ENCODE results near the gene TENT4B. TPM values are rescaled to one million over a fixed set of nuclear protein-coding genes. Genes with fewer than 3 reads are reported as not detected.
A peak's percentile ranks its signal among the peaks of the same experiment; 100 is the strongest.

TENT4B gene
- total RNA-seq, 1 donor from 2014 or later = 38.1 TPM

DNA sequence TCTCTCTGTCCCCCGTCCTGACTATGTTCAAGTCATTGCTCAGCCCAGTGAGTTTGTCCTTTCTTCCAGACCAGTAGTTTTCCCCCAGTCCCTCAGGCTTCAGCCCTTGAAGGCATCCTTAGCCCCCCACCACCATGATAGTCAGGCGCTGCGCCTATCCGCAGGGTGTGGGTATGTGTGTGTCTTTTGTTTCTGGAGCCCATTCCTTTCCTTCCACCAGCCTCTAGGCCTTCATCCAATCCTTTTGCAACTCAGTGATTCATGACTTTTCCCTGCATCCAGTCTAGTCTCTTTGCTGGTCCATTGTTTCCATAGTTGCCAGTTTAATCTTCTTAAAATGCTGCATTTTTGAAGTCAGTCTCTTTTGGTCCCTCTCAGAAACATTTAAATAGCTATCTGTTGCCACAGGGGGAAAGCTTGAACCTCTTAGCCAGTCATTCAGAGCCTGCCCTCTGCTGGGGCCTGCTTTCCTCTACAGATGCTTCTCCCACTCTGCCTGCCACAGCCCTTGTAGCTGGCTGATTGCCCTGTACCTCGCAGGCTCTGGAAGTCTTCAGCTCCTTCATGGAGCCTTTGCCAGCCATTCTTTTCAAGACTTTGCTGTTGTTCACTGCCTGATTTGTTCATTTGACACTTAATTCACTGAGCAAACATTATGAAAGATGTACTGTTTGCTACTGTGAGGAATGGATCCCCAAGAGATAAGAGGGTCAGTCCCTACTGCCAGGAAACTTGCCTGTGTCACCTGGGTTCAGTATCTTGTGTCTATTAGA is 57.3 kb downstream of the TENT4B start:
- DNase-seq (ENCODE audit: low spot score in 2 of 2) = peak in 1 of 2 donors; percentile 89
- Histone ChIP-seq H3K27ac (peak overlapping the region; percentile 17 to 43), H3K4me1 (peaks cover 13 to 44% of the 10 kb centered on the region in 2 donors), H3K4me3 (no peak overlapping the region), H3K9me3 (no peaks in the 10 kb centered on the region), H3K27me3 (no peaks in the 10 kb centered on the region), H3K36me3 (peaks cover 7 to 18% of the 10 kb centered on the region in 2 donors)
- intact Hi-C loops (cut with DNase I) = loop anchor here (1.0 to 5.0 kb wide), 4 partner anchors 58 to 457 kb away; partner anchors contain the start of genes CNEP1R1 and TENT4B
- TF ChIP-seq, protein P1, sequence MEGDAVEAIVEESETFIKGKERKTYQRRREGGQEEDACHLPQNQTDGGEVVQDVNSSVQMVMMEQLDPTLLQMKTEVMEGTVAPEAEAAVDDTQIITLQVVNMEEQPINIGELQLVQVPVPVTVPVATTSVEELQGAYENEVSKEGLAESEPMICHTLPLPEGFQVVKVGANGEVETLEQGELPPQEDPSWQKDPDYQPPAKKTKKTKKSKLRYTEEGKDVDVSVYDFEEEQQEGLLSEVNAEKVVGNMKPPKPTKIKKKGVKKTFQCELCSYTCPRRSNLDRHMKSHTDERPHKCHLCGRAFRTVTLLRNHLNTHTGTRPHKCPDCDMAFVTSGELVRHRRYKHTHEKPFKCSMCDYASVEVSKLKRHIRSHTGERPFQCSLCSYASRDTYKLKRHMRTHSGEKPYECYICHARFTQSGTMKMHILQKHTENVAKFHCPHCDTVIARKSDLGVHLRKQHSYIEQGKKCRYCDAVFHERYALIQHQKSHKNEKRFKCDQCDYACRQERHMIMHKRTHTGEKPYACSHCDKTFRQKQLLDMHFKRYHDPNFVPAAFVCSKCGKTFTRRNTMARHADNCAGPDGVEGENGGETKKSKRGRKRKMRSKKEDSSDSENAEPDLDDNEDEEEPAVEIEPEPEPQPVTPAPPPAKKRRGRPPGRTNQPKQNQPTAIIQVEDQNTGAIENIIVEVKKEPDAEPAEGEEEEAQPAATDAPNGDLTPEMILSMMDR (IDR thresholded peaks at IDR 0.05) = peak; percentile 60 to 78 (median 63)

DNA sequence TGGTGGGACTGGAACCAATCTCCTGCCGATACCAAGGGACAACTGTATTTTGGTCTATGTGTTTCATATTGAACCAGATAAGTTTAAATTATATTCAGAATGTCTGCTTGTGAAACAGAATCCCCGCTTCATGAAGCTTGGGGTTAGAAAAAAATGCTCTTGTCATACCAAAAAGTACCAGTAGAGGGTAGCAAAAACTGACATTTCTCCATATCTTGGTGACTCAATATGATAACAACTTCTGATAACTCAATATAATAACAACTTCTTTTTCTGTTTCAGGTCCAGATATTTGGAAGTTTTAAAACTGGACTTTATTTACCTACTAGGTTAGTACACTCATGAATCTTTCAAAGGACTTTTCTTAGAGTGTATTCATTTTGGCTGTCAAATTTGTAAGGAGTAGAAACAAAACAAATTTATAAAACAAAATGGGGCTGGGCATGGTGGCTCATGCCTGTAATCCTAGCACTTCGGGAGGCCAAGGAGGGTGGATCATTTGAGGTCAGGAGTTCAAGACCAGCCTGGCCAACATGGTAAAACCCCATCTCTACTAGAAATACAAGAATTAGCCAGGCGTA is 60.9 kb downstream of the TENT4B start:
- intact Hi-C loops (cut with DNase I) = loop anchor here (2.0 to 5.0 kb wide), 2 partner anchors 155 to 453 kb away; partner anchors contain the start of gene BRD7
- Histone ChIP-seq H3K4me3 (no peak overlapping the region), H3K36me3 (peaks cover 37 to 46% of the 10 kb centered on the region in 2 donors), H3K9me3 (no peaks in the 10 kb centered on the region), H3K27ac (peak overlapping the region in 1 of 2 donors; percentile 5), H3K4me1 (peaks cover 3 to 20% of the 10 kb centered on the region in 2 donors), H3K27me3 (no peaks in the 10 kb centered on the region)
- TF ChIP-seq, protein P1 (IDR thresholded peaks at IDR 0.05) = peak; percentile 67 to 82 (median 79)
- DNase-seq (ENCODE audit: low spot score in 2 of 2) = no peak

DNA sequence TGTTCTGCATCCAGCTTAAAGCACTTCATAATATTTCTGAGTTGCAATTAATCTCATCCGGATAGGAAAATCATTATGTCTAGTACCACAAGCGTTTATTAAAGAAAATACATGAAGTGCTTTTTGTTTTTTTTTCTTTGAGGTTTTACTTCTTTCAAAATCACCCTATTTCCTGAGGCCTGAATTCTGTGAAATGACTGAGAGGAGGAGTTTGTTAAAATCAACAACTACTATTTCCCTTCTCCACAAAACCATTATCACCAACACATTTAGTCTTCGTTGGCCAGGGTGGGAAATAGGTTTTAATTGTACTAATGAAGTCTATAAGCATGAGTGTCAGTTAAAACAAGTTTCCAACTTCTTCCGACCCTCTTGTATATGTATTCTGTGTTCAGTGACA is 62.6 kb downstream of the TENT4B start:
- TF ChIP-seq, protein P1 (IDR thresholded peaks at IDR 0.05) = no peak
- peaks cover 42 to 58% of the 10 kb centered on the region in 2 donors for H3K36me3 ChIP-seq
- no peak for DNase-seq (ENCODE audit: low spot score in 2 of 2)
- intact Hi-C loops (cut with DNase I) = loop anchor here (2.0 kb wide), 1 partner anchor 153 kb away; the partner anchor contains the start of gene BRD7
- H3K4me1 ChIP-seq = peaks cover 3 to 5% of the 10 kb centered on the region in 2 donors
- H3K27ac ChIP-seq = no peak overlapping the region
- H3K9me3 ChIP-seq = no peaks in the 10 kb centered on the region
- no peaks in the 10 kb centered on the region for H3K27me3 ChIP-seq
- H3K4me3 ChIP-seq = no peak overlapping the region

DNA sequence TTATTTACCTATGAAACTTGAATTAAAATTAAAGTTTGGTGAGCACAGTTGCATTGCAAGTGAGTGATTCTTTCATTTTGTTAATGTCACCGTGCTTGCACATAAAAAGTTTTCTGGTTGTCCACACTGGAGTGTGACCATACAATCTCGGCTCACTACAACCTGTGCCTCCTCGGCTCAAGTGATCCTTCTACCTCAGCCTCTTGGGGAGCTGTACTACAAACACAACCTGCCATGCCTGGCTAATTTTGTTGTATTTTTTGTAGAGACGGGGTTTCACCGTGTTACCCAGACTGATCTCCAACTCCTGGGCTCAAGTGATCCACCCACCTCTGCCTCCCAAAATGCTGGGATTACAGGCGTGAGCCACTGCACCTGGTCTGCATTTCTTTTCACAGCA is 63.1 kb downstream of the TENT4B start:
- peaks cover 1 to 3% of the 10 kb centered on the region in 2 donors for H3K4me1 ChIP-seq
- H3K36me3 ChIP-seq = peaks cover 44 to 58% of the 10 kb centered on the region in 2 donors
- no peaks in the 10 kb centered on the region for H3K9me3 ChIP-seq
- H3K4me3 ChIP-seq = no peak overlapping the region
- no peaks in the 10 kb centered on the region for H3K27me3 ChIP-seq
- intact Hi-C loops (cut with DNase I) = no loop called here
- DNase-seq (ENCODE audit: low spot score in 2 of 2) = no peak
- H3K27ac ChIP-seq = no peak overlapping the region
- TF ChIP-seq, protein P1 (IDR thresholded peaks at IDR 0.05) = no peak

DNA sequence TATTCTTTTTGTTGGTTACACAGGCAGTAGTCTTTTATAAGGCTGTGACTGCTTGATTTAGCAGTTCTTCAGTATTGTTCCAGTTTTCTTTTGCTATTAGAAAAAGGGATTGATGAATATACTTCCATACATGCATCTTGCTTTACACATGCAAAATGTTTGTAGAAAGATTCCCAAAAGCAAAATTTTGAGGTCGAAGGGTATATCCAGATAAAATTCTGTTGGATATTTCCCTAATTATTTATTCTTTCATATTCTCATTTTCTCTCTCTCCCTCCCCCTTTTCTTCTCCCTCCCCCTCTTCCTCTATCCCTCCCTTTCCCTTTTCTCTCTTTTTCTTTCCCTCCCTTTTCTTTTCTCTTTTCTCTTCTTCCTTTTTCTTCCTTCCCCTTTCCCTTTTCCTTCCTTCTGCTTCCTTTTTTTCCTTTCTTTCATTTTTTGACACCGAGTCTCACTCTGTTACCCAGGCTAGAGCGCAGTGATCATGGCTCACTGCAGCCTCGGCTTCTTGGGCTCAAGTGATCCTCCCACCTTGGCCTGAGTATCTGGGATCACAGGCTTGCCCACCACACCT is 66.4 kb downstream of the TENT4B start:
- Histone ChIP-seq H3K4me1 (no peaks in the 10 kb centered on the region), H3K36me3 (peaks cover 39 to 43% of the 10 kb centered on the region in 2 donors), H3K4me3 (no peak overlapping the region), H3K27me3 (no peaks in the 10 kb centered on the region), H3K9me3 (no peaks in the 10 kb centered on the region), H3K27ac (no peak overlapping the region)
- TF ChIP-seq, protein P1 (IDR thresholded peaks at IDR 0.05) = no peak
- no peak for DNase-seq (ENCODE audit: low spot score in 2 of 2)
- intact Hi-C loops (cut with DNase I) = no loop called here
